GM06990 (cell line): ENCODE measurements around the gene DMBX1.
A peak's percentile ranks its signal among the peaks of the same experiment; 100 is the strongest.

Experiments
- DNase-seq: peaks from one replicate; pipeline ENCODE4 v3.0.0-alpha.2; 2011; ENCODE audit not compliant: insufficient read length; ENCODE audit errors: extremely low read depth
- H3K27me3 ChIP-seq: replicated peaks from 2 replicates; pipeline ENCODE4 v1.6.0; 2011; ENCODE audit warnings: low read length; ENCODE audit not compliant: control insufficient read depth, insufficient read depth
- H3K36me3 ChIP-seq: 2 replicates; pipeline ENCODE4 v1.5.1; 2011; ENCODE audit warnings: low read length; ENCODE audit not compliant: control insufficient read depth, insufficient read depth
- H3K4me3 ChIP-seq: replicated peaks from 2 replicates; pipeline ENCODE4 v1.5.1; 2011; ENCODE audit warnings: low read depth, mild to moderate bottlenecking, control low read depth, low read length
- CTCF ChIP-seq: IDR thresholded peaks from 2 replicates; pipeline ENCODE4 v1.5.1; 2011; ENCODE audit warnings: low read length, control low read depth, mild to moderate bottlenecking, inconsistent platforms; ENCODE audit not compliant: insufficient read depth, poor library complexity, severe bottlenecking

DMBX1 gene

GRCh38 chr1:46535063-46535462 lies 45.4 kb downstream of the DMBX1 start:
- TF ChIP-seq CTCF, result peak; percentile 71
- Histone ChIP-seq H3K4me3 (no peak overlapping the region), H3K36me3 (no peaks in the 10 kb centered on the region), H3K27me3 (no peaks in the 10 kb centered on the region; the same call in none of the 2 replicates)
- DNase-seq, result no peak

GRCh38 chr1:46536527-46536926 lies 46.9 kb downstream of the DMBX1 start:
- Histone ChIP-seq H3K27me3 (no peaks in the 10 kb centered on the region; the same call in none of the 2 replicates), H3K36me3 (no peaks in the 10 kb centered on the region), H3K4me3 (no peak overlapping the region)
- TF ChIP-seq CTCF, result no peak
- no peak for DNase-seq

- no peak overlapping the region for H3K4me3 ChIP-seq
- no peaks in the 10 kb centered on the region; the same call in none of the 2 replicates for H3K27me3 ChIP-seq
- DNase-seq, result no peak
- no peaks in the 10 kb centered on the region for H3K36me3 ChIP-seq
- TF ChIP-seq CTCF, result no peak
Observed at GRCh38 chr1:46537651-46538050, 48.0 kb downstream of the DMBX1 start.

- Histone ChIP-seq H3K36me3 (no peaks in the 10 kb centered on the region), H3K4me3 (no peak overlapping the region), H3K27me3 (no peaks in the 10 kb centered on the region; the same call in none of the 2 replicates)
- TF ChIP-seq CTCF, result no peak
- no peak for DNase-seq
Observed at GRCh38 chr1:46538147-46538546, 48.5 kb downstream of the DMBX1 start.
